HCT116 (cell line): ENCODE results near the gene ABTB1. TPM values are rescaled to one million over a fixed set of nuclear protein-coding genes. Genes with fewer than 3 reads are reported as not detected.

ENCODE experiments used
- ATAC-seq: fragments of 200-7000 bp; cut with Tn5 transposase; 2 replicates; pipeline ENCODE4 v1.9.1; 2020; ENCODE audit warnings: mild to moderate bottlenecking, moderate library complexity
- BruUV-seq: library from RNA; stranded (reverse); fragments of 400-500 nt; replicated peaks from 2 replicates; lab custom pipeline; 2021; lab: Mats Ljungman, UMichigan
- CTCF ChIA-PET: fragments of 300-600 bp; sonication (Branson Sonifier 250); formaldehyde crosslinking; loops from one replicate; lab custom pipeline; 2021; ENCODE audit warnings: antibody characterized with exemption; lab: Charles Lee
- POLR2A ChIA-PET: fragments of 300-600, 350-600 bp; sonication (Branson Sonifier 250); formaldehyde crosslinking; loops from one replicate; lab custom pipeline; 2021; ENCODE audit warnings: antibody characterized with exemption; lab: Charles Lee
- RAD21 ChIA-PET, 2 experiments: fragments of 300-600 bp; sonication (Branson Sonifier 250); formaldehyde crosslinking; loops; one replicate each; lab custom pipeline; 2023; ENCODE audit warnings: low total read pairs in 2 of 2; ENCODE audit not compliant: uncharacterized antibody in 2 of 2, unreplicated experiment in 2 of 2, low non-redundant PET in 1 of 2; lab: Charles Lee
- DNase-seq: peaks from one replicate; pipeline ENCODE4 v3.0.0-alpha.2; 2010; ENCODE audit warnings: low read depth, low spot score
- H2AFZ ChIP-seq: fragments of 200-600 bp; shearing (Covaris generic), sonication (generic); 2 replicates; pipeline ENCODE4 v1.6.1; 2017; ENCODE audit warnings: low read depth, mixed run types, mixed read lengths, antibody characterized with exemption, low read length; ENCODE audit not compliant: poor library complexity, severe bottlenecking
- H3K27ac ChIP-seq: 2 replicates; pipeline ENCODE4 v1.5.1; 2012; ENCODE audit warnings: low read depth, low read length
- H3K27me3 ChIP-seq: fragments of 200-600 bp; sonication (generic); 2 replicates; pipeline ENCODE4 v1.6.1; 2016; ENCODE audit warnings: mixed run types, low read length, mixed read lengths; ENCODE audit not compliant: insufficient read depth
- H3K36me3 ChIP-seq, 2 experiments: fragments of 200-500 bp in 1 of 2; fragments of 200-600 bp in 1 of 2; sonication (Bioruptor generic) in 1 of 2; sonication (generic) in 1 of 2; 2 replicates each; pipeline versions ENCODE4 v1.5.1 to v1.6.1; 2014 to 2016; ENCODE audit warnings: low read length in 2 of 2, inconsistent platforms in 1 of 2, mixed read lengths in 1 of 2, mixed run types in 1 of 2; ENCODE audit not compliant: insufficient read depth in 2 of 2, control insufficient read depth in 1 of 2
- H3K4me1 ChIP-seq, 2 experiments: fragments of 200-600 bp in 1 of 2; sonication (generic) in 1 of 2; 2 replicates each; pipeline versions ENCODE4 v1.5.1 to v1.6.1; 2012 to 2017; ENCODE audit warnings: low read length in 2 of 2, inconsistent platforms in 1 of 2, mild to moderate bottlenecking in 1 of 2, mixed read lengths in 1 of 2, mixed run types in 1 of 2, moderate library complexity in 1 of 2; ENCODE audit not compliant: insufficient read depth in 2 of 2, control insufficient read depth in 1 of 2
- H3K4me2 ChIP-seq: fragments of 200-600 bp; sonication (generic); 2 replicates; pipeline ENCODE4 v1.6.1; 2017; ENCODE audit warnings: mixed run types, low read length, mixed read lengths
- H3K4me3 ChIP-seq, 2 experiments: fragments of 200-600 bp in 1 of 2; sonication (generic) in 1 of 2; replicated peaks in 1 of 2; 2 replicates each; pipeline ENCODE4 v1.5.1; 2011 to 2016; ENCODE audit warnings: low read length in 2 of 2, control low read depth in 1 of 2, low read depth in 1 of 2, mild to moderate bottlenecking in 1 of 2, mixed read lengths in 1 of 2, mixed run types in 1 of 2
- H3K79me2 ChIP-seq: fragments of 200-600 bp; sonication (generic); 2 replicates; pipeline ENCODE4 v1.6.1; 2017; ENCODE audit warnings: mild to moderate bottlenecking, mixed run types, low read length, moderate library complexity, mixed read lengths; ENCODE audit not compliant: insufficient read depth
- H3K9ac ChIP-seq: fragments of 200-600 bp; sonication (generic); 2 replicates; pipeline ENCODE4 v1.6.1; 2016; ENCODE audit warnings: low read length, mixed read lengths
- H3K9me2 ChIP-seq: fragments of 200-600 bp; sonication (generic), shearing (Covaris generic); 2 replicates; pipeline ENCODE4 v1.6.1; 2017; ENCODE audit warnings: mixed run types, mild to moderate bottlenecking, moderate library complexity; ENCODE audit not compliant: insufficient read depth
- H3K9me3 ChIP-seq, 2 experiments: fragments of 200-500 bp in 1 of 2; fragments of 200-600 bp in 1 of 2; sonication (Bioruptor generic) in 1 of 2; sonication (generic) in 1 of 2; 2 replicates each; pipeline ENCODE4 v1.6.1; 2014 to 2017; ENCODE audit warnings: low read length in 2 of 2, mixed read lengths in 2 of 2, inconsistent platforms in 1 of 2, low read depth in 1 of 2, mild to moderate bottlenecking in 1 of 2, mixed run types in 1 of 2, moderate library complexity in 1 of 2; ENCODE audit not compliant: control insufficient read depth in 1 of 2, insufficient read depth in 1 of 2
- H4K20me1 ChIP-seq: fragments of 200-600 bp; sonication (generic), shearing (Covaris generic); 2 replicates; pipeline ENCODE4 v1.6.1; 2017; ENCODE audit warnings: mixed run types, mild to moderate bottlenecking, moderate library complexity; ENCODE audit not compliant: insufficient read depth
- CBX3 ChIP-seq: IDR thresholded peaks from 2 replicates; pipeline ENCODE4 v1.6.1; 2012; ENCODE audit warnings: low read depth
- EZH2 ChIP-seq: fragments of 200-600 bp; sonication (generic); IDR thresholded peaks from 2 replicates; pipeline ENCODE4 v1.6.1; 2017; ENCODE audit warnings: antibody characterized with exemption, mixed run types
- EZH2phosphoT487 ChIP-seq: fragments of 200-600 bp; IDR thresholded peaks from 2 replicates; pipeline ENCODE4 v1.6.1; 2018; ENCODE audit warnings: antibody characterized with exemption, borderline replicate concordance
- FOSL1 ChIP-seq: IDR thresholded peaks from 2 replicates; pipeline ENCODE4 v1.6.1; 2012; ENCODE audit warnings: low read depth
- SP1 ChIP-seq: IDR thresholded peaks from 2 replicates; pipeline ENCODE4 v1.6.1; 2012; ENCODE audit warnings: low read depth
- SRF ChIP-seq: IDR thresholded peaks from 2 replicates; pipeline ENCODE4 v1.6.1; 2012; ENCODE audit warnings: low read depth
- YY1 ChIP-seq: IDR thresholded peaks from 2 replicates; pipeline ENCODE4 v1.6.1; 2011; ENCODE audit warnings: low read length, low read depth, moderate library complexity, mild to moderate bottlenecking; ENCODE audit not compliant: insufficient replicate concordance; ENCODE audit errors: extremely low read depth
- ZFX ChIP-seq: fragments of 450-650 bp; IDR thresholded peaks from 2 replicates; pipeline ENCODE4 v1.6.1; 2017
- ZNF274 ChIP-seq: fragments of 200-500 bp; sonication (Bioruptor generic); IDR thresholded peaks from 2 replicates; pipeline ENCODE4 v1.6.1; 2014; ENCODE audit warnings: mild to moderate bottlenecking, low read depth, low read length, inconsistent platforms
- intact Hi-C: fragments of 100-400 bp; cut with micrococcal nuclease; formaldehyde crosslinking; loops from 2 replicates; pipeline ENCODE4 v1.10.0; 2022
- total RNA-seq: library from RNA; stranded (reverse); gene quantifications from one replicate; pipeline ENCODE4 v1.2.1, GENCODE V29; 2021; ENCODE audit not compliant: unreplicated experiment
- TF ChIP-seq, protein P1 (sequence below), 3 experiments: fragments of 200-600 bp in 1 of 3; sonication (generic) in 1 of 3; IDR thresholded peaks in 2 of 3; conservative IDR thresholded peaks in 1 of 3; 2 replicates each; pipeline ENCODE4 v1.5.1; 2012 to 2017; ENCODE audit warnings: low read depth in 2 of 3, low read length in 2 of 3, antibody characterized with exemption in 1 of 3, borderline replicate concordance in 1 of 3, control low read depth in 1 of 3, mild to moderate bottlenecking in 1 of 3, mixed read lengths in 1 of 3, mixed run types in 1 of 3, moderate library complexity in 1 of 3; ENCODE audit not compliant: insufficient read depth in 1 of 3
- TF ChIP-seq, protein P2 (sequence below): IDR thresholded peaks from 2 replicates; pipeline ENCODE4 v1.6.1; 2012

ABTB1 gene
- total RNA-seq, 1 experiment from 2014 or later, result 19.4 TPM

DNA sequence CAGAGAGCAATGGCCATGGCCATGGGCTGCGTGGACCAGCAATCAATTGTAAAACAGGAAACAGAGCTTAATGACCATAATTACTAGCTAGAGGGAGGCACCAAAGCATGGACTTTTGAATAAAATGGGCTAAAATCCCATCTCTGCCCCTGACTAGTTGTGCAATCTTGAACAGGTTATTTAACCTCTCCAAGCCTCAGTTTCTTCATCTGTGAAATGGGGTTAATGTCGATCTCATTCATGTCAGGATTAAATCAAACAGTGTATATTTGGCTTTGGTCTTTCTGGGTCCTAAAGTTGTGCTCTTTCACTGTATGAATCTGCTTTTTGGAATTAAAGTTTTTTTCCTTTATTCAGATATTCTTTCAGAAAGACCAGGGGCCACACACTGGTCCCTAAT, 36.1 kb downstream of the ABTB1 start:
- H3K27me3 ChIP-seq, result no peaks in the 10 kb centered on the region
- no peak overlapping the region for H3K4me3 ChIP-seq
- DNase-seq (no peak), ATAC-seq (no peak)
- no peaks in the 10 kb centered on the region for H3K9me3 ChIP-seq
- ChIA-PET RAD21 (no interaction called here), POLR2A (no interaction called here)
- no peaks in the 10 kb centered on the region for H3K79me2 ChIP-seq
- H3K4me2 ChIP-seq, result no peak overlapping the region
- no peaks in the 10 kb centered on the region for H3K36me3 ChIP-seq
- no peaks in the 10 kb centered on the region for H3K9me2 ChIP-seq
- H3K9ac ChIP-seq, result no peak overlapping the region
- H3K27ac ChIP-seq, result no peak overlapping the region
- no peaks in the 10 kb centered on the region for H4K20me1 ChIP-seq
- intact Hi-C loops, result no loop called here
- TF ChIP-seq, protein P1, sequence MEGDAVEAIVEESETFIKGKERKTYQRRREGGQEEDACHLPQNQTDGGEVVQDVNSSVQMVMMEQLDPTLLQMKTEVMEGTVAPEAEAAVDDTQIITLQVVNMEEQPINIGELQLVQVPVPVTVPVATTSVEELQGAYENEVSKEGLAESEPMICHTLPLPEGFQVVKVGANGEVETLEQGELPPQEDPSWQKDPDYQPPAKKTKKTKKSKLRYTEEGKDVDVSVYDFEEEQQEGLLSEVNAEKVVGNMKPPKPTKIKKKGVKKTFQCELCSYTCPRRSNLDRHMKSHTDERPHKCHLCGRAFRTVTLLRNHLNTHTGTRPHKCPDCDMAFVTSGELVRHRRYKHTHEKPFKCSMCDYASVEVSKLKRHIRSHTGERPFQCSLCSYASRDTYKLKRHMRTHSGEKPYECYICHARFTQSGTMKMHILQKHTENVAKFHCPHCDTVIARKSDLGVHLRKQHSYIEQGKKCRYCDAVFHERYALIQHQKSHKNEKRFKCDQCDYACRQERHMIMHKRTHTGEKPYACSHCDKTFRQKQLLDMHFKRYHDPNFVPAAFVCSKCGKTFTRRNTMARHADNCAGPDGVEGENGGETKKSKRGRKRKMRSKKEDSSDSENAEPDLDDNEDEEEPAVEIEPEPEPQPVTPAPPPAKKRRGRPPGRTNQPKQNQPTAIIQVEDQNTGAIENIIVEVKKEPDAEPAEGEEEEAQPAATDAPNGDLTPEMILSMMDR (IDR thresholded peaks at IDR 0.05 in 2 of 3, conservative IDR thresholded peaks at IDR 0.05 in 1 of 3; ENCODE audit: borderline replicate concordance in 1 of 3, insufficient read depth in 1 of 3, low read depth in 2 of 3, low read length in 2 of 3), result no peak
- TF ChIP-seq ZFX, result no peak
- TF ChIP-seq, protein P2, sequence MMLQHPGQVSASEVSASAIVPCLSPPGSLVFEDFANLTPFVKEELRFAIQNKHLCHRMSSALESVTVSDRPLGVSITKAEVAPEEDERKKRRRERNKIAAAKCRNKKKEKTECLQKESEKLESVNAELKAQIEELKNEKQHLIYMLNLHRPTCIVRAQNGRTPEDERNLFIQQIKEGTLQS, result no peak
- TF ChIP-seq CBX3, result no peak
- TF ChIP-seq, all 23 proteins: peak for 0
- no TSS peak for BruUV-seq
- CTCF ChIA-PET, result no interaction called here
- Histone ChIP-seq H2AFZ (no peak overlapping the region), H3K4me1 (peaks cover 0 to 8% of the 10 kb centered on the region in 2 experiments; a peak in 1 of 4 replicates)

DNA sequence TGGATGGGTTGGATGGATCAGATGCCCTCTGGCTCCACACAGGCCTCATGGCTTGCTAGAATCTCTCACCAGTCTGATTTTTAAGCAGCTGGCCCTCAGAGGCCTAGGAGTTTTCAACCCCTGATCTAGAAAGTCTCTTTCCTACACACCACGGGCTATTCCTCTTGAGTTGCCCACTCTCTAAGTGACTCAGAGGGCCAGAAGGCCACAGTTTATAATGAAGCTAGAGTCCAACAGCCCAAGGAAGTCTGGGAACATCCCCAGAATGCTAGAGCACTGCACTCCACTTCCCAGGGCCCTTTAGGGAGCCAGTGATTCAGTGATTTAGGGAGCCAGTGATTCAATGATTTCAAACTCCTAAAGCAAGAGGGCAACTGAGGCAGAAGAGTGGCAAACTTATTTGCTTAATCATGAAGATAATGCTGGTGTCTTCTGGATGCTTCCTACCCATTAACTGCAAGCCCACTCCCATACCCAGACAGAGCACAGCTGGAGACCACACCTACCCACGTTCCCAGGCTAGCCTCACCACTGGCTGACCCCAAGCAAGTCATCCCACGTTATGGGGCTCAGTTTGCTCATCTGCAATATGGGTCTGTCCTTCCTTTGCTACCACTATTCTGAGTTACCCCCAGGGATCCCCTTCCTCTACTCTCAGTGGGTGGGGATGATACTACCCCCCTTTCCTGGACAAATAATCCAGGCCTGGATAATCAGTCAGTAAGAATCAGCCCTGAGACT, 36.7 kb downstream of the ABTB1 start:
- intact Hi-C loops, result no loop called here
- POLR2A ChIA-PET, result no interaction called here
- Histone ChIP-seq H3K36me3 (no peaks in the 10 kb centered on the region), H3K9me3 (no peaks in the 10 kb centered on the region), H3K9ac (no peak overlapping the region), H3K79me2 (no peaks in the 10 kb centered on the region), H3K27ac (no peak overlapping the region), H3K4me1 (peaks cover 0 to 8% of the 10 kb centered on the region in 2 experiments; a peak in 1 of 4 replicates), H3K4me3 (no peak overlapping the region), H3K27me3 (no peaks in the 10 kb centered on the region), H3K9me2 (no peaks in the 10 kb centered on the region), H4K20me1 (no peaks in the 10 kb centered on the region), H3K4me2 (no peak overlapping the region), H2AFZ (no peak overlapping the region)
- DNase-seq (no peak), ATAC-seq (no peak)
- CTCF ChIA-PET, result no interaction called here
- RAD21 ChIA-PET, result no interaction called here
- no peak for TF ChIP-seq ZNF274
- TF ChIP-seq FOSL1, result no peak
- no peak for TF ChIP-seq EZH2
- no peak for TF ChIP-seq SRF
- no peak for TF ChIP-seq EZH2phosphoT487
- no peak for TF ChIP-seq SP1
- TF ChIP-seq YY1, result no peak
- TF ChIP-seq, protein P1 (IDR thresholded peaks at IDR 0.05 in 2 of 3, conservative IDR thresholded peaks at IDR 0.05 in 1 of 3; ENCODE audit: borderline replicate concordance in 1 of 3, insufficient read depth in 1 of 3, low read depth in 2 of 3, low read length in 2 of 3), result no peak
- no TSS peak for BruUV-seq
